Measurements from ENCODE around the gene NEDD1. TPM values are rescaled to one million over a fixed set of nuclear protein-coding genes. Genes with fewer than 3 reads are reported as not detected.

NEDD1 gene
- total RNA-seq, 3 donors from 2014 or later (not counting 1 experiment from before 2014, with no cell fraction given) = 26.4 to 30.6 (median 29.2) TPM

DNA sequence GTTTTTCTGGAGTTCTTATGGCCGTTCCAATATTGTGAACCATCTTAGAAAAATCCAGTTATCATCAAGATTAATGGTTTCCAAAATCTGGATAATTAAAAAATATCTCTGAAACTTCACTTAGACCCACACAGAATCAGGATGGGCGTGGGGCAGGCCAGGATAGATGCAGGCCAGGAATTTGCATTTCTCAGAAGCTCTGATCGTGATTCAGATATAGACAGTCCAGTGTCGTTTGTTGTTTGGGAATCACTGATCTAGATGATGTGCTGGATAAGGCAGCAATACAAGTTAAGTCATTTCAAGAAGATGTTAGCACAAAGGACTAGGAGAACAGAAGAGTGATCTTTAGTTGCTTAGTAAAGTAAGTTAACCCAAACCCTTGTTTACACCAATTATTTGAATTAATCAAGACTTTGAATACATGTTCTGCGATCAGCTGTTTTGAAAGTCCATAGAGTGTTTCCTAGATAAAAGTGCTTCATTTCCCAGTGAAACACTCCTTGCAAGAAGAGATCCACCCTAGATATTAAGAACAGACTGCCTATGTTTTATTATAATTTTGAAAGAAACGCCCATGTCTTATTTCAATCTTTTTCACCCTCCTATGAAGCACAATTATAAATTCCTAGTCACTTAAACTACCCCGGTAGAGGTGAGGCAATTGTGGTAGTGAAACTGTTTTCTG lies 90.9 kb downstream of the NEDD1 start:
- Histone ChIP-seq H3K27me3 (ENCODE audit: control insufficient read depth, insufficient read depth, low read length) (no peaks in the 10 kb centered on the region), H3K4me1 (ENCODE audit: control insufficient read depth, insufficient read depth, low read length) (no peaks in the 10 kb centered on the region), H3K9me3 (ENCODE audit: control insufficient read depth, insufficient read depth, low read length) (no peaks in the 10 kb centered on the region), H3K36me3 (ENCODE audit: control insufficient read depth, insufficient read depth, low read length) (no peaks in the 10 kb centered on the region), H3K4me3 (ENCODE audit: low read length) (no peak overlapping the region), H3K27ac (ENCODE audit: low read length) (no peak overlapping the region)
- Mint-ChIP-seq H3K27me3 (ENCODE audit: low read depth in 2 of 2) (peaks cover 5 to 14% of the 10 kb centered on the region in 2 donors), H3K9me3 (no peaks in the 10 kb centered on the region), H3K27ac (no peak overlapping the region), H3K4me3 (no peak overlapping the region), H3K36me3 (no peaks in the 10 kb centered on the region), H3K4me1 (no peaks in the 10 kb centered on the region)
- DNase-seq (no peak), ATAC-seq (no peak)
- WGBS (ENCODE audit: insufficient coverage) = 80% methylated on average over 4 of the region's 7 CpGs
- intact Hi-C loops (cut with micrococcal nuclease) = no loop called here
- TF ChIP-seq, protein P1, sequence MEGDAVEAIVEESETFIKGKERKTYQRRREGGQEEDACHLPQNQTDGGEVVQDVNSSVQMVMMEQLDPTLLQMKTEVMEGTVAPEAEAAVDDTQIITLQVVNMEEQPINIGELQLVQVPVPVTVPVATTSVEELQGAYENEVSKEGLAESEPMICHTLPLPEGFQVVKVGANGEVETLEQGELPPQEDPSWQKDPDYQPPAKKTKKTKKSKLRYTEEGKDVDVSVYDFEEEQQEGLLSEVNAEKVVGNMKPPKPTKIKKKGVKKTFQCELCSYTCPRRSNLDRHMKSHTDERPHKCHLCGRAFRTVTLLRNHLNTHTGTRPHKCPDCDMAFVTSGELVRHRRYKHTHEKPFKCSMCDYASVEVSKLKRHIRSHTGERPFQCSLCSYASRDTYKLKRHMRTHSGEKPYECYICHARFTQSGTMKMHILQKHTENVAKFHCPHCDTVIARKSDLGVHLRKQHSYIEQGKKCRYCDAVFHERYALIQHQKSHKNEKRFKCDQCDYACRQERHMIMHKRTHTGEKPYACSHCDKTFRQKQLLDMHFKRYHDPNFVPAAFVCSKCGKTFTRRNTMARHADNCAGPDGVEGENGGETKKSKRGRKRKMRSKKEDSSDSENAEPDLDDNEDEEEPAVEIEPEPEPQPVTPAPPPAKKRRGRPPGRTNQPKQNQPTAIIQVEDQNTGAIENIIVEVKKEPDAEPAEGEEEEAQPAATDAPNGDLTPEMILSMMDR (IDR thresholded peaks at IDR 0.05) = no peak

DNA sequence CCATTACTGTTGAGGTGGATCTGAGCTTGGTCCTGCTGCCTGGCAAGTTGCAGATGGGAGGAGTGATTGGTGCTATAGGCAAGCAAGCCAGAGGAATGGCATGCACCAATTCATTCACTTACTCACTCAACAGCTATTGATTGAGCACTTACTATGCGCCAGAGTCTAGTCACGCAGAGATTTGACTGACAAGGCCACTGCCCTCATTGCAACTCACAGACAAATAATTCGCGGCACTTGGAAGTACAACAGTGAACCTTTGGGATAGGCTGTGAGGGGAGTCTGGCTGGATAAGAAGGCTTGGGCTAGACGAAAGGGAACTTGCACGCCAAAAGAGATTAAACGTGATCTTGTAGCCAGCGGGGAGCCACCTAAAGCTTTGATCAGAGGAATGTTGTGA lies 96.2 kb downstream of the NEDD1 start:
- Mint-ChIP-seq H3K4me3 (no peak overlapping the region), H3K36me3 (no peaks in the 10 kb centered on the region), H3K27ac (no peak overlapping the region), H3K9me3 (no peaks in the 10 kb centered on the region), H3K4me1 (no peaks in the 10 kb centered on the region), H3K27me3 (ENCODE audit: low read depth in 2 of 2) (peaks cover 11 to 13% of the 10 kb centered on the region in 2 donors)
- DNase-seq (no peak), ATAC-seq (no peak)
- Histone ChIP-seq H3K27ac (ENCODE audit: low read length) (no peak overlapping the region), H3K4me1 (ENCODE audit: control insufficient read depth, insufficient read depth, low read length) (no peaks in the 10 kb centered on the region), H3K36me3 (ENCODE audit: control insufficient read depth, insufficient read depth, low read length) (no peaks in the 10 kb centered on the region), H3K9me3 (ENCODE audit: control insufficient read depth, insufficient read depth, low read length) (no peaks in the 10 kb centered on the region), H3K4me3 (ENCODE audit: low read length) (no peak overlapping the region), H3K27me3 (ENCODE audit: control insufficient read depth, insufficient read depth, low read length) (no peaks in the 10 kb centered on the region)
- 97% methylated on average over 8 of the region's 8 CpGs for WGBS (ENCODE audit: insufficient coverage)
- TF ChIP-seq, protein P1 (IDR thresholded peaks at IDR 0.05) = no peak
- intact Hi-C loops (cut with micrococcal nuclease) = no loop called here

Measured in natural killer cell (primary cell).